GF-D8 (cell line): ENCODE results near the gene NUDT7.

Source experiments
- DNase-seq: peaks from one replicate; lab custom pipeline; 2025; lab: John Stamatoyannopoulos, UW

Gene NUDT7

GRCh38 chr16:77724174-77724573, 1.9 kb downstream of the NUDT7 start:
- no peak for DNase-seq

- no peak for DNase-seq
Measured at GRCh38 chr16:77729951-77730350, 7.6 kb downstream of the NUDT7 start.

- no peak for DNase-seq
Measured at GRCh38 chr16:77732241-77732946, 10.1 kb downstream of the NUDT7 start.

GRCh38 chr16:77736879-77737278, 14.6 kb downstream of the NUDT7 start:
- peak; percentile 3 for DNase-seq

GRCh38 chr16:77738706-77739558, 16.6 kb downstream of the NUDT7 start:
- DNase-seq = no peak

- no peak for DNase-seq
Measured at GRCh38 chr16:77739559-77739892, 17.2 kb downstream of the NUDT7 start.

- DNase-seq = no peak
Measured at GRCh38 chr16:77744141-77744540, 21.8 kb downstream of the NUDT7 start.

- DNase-seq = no peak
Measured at GRCh38 chr16:77745972-77746371, 23.7 kb downstream of the NUDT7 start.

GRCh38 chr16:77748421-77749005, 26.2 kb downstream of the NUDT7 start:
- no peak for DNase-seq

- no peak for DNase-seq
Measured at GRCh38 chr16:77749415-77749814, 27.1 kb downstream of the NUDT7 start.

- no peak for DNase-seq
Measured at GRCh38 chr16:77758046-77758445, 35.7 kb downstream of the NUDT7 start.

- DNase-seq = no peak
Measured at GRCh38 chr16:77758508-77758907, 36.2 kb downstream of the NUDT7 start.

GRCh38 chr16:77759201-77759600, 36.9 kb downstream of the NUDT7 start:
- no peak for DNase-seq

- DNase-seq = no peak
Measured at GRCh38 chr16:77759821-77760220, 37.5 kb downstream of the NUDT7 start.

GRCh38 chr16:77760800-77761199, 38.5 kb downstream of the NUDT7 start:
- DNase-seq = no peak

- no peak for DNase-seq
Measured at GRCh38 chr16:77761204-77761603, 38.9 kb downstream of the NUDT7 start.

GRCh38 chr16:77762262-77762661, 39.9 kb downstream of the NUDT7 start:
- DNase-seq = no peak

- no peak for DNase-seq
Measured at GRCh38 chr16:77763994-77764393, 41.7 kb downstream of the NUDT7 start.

- DNase-seq = no peak
Measured at GRCh38 chr16:77767211-77767610, 44.9 kb downstream of the NUDT7 start.

GRCh38 chr16:77767826-77768225, 45.5 kb downstream of the NUDT7 start:
- DNase-seq = no peak

GRCh38 chr16:77775911-77776909, 53.9 kb downstream of the NUDT7 start:
- DNase-seq = no peak

GRCh38 chr16:77777745-77778144, 55.4 kb downstream of the NUDT7 start:
- no peak for DNase-seq
